A549 (cell line): ENCODE data around the gene ZNF407. TPM values are rescaled to one million over a fixed set of nuclear protein-coding genes. Genes with fewer than 3 reads are reported as not detected.

Experiments used
- ATAC-seq, 2 experiments: fragments of 200-7000 bp in 1 of 2; fragments of >200 bp in 1 of 2; cut with Nextera tagmentation in 1 of 2; cut with Tn5 transposase in 1 of 2; 3 replicates each; pipeline versions ENCODE4 v1.8.0 to v1.9.1; 2018 to 2020; ENCODE audit warnings: mild to moderate bottlenecking in 1 of 2, moderate library complexity in 1 of 2
- CTCF ChIA-PET: fragments of 300-600 bp; sonication (Branson Sonifier 250); formaldehyde crosslinking; extraction: SDS; loops from one replicate; lab custom pipeline; 2021; ENCODE audit warnings: antibody characterized with exemption, inconsistent platforms; lab: Yijun Ruan, JAX
- POLR2A ChIA-PET: fragments of 350-600 bp; formaldehyde crosslinking; extraction: SDS; loops from one replicate; lab custom pipeline; 2021; ENCODE audit warnings: antibody characterized with exemption, inconsistent platforms; lab: Yijun Ruan, JAX
- DNase-seq, 2 experiments: peaks; one replicate each; pipeline versions ENCODE4 v3.0.0 to v3.0.0-alpha.2; 2011 to 2016; ENCODE audit warnings: low read depth in 1 of 2, low spot score in 1 of 2
- FAIRE-seq: peaks from 2 replicates; lab custom pipeline; 2011; peaks lifted over from hg19 to GRCh38; lab: Jason Lieb, UNC
- H3K27ac ChIP-seq, 2 experiments: fragments of >200 bp; sonication (Bioruptor Twin); formaldehyde crosslinking; 3 replicates each; pipeline ENCODE4 v1.5.1; 2016 to 2017
- H3K4me1 ChIP-seq: fragments of >200 bp; sonication (Bioruptor Twin); formaldehyde crosslinking; 3 replicates; pipeline ENCODE4 v1.6.1; 2016
- H3K4me2 ChIP-seq: fragments of >200 bp; sonication (Bioruptor Twin); formaldehyde crosslinking; 3 replicates; pipeline ENCODE4 v1.6.1; 2016
- H3K4me3 ChIP-seq: fragments of >200 bp; sonication (Bioruptor Twin); formaldehyde crosslinking; 3 replicates; pipeline ENCODE4 v1.5.1; 2016
- H3K9me3 ChIP-seq: fragments of >200 bp; sonication (Bioruptor Twin); formaldehyde crosslinking; 3 replicates; pipeline ENCODE4 v1.6.1; 2016
- CBX2 ChIP-seq: fragments of 200-600 bp; sonication (generic); IDR thresholded peaks from 2 replicates; pipeline ENCODE4 v1.6.1; 2016; ENCODE audit warnings: low read depth, mild to moderate bottlenecking, borderline replicate concordance
- CBX8 ChIP-seq: fragments of 200-600 bp; sonication (generic); IDR thresholded peaks from 2 replicates; pipeline ENCODE4 v1.6.1; 2016
- CHD2 ChIP-seq: fragments of 150-350 bp; IDR thresholded peaks from 2 replicates; pipeline ENCODE4 v1.6.1; 2014; ENCODE audit warnings: low read length; ENCODE audit not compliant: partially characterized antibody
- EHMT2 ChIP-seq: fragments of 200-600 bp; sonication (generic); IDR thresholded peaks from 2 replicates; pipeline ENCODE4 v1.6.1; 2016; ENCODE audit warnings: antibody characterized with exemption, low read depth, mild to moderate bottlenecking, moderate library complexity
- ELK1 ChIP-seq: fragments of 150-350 bp; IDR thresholded peaks from 2 replicates; pipeline ENCODE4 v1.6.1; 2014; ENCODE audit warnings: low read depth, mild to moderate bottlenecking, low read length
- EP300 ChIP-seq, 2 experiments: fragments of >200 bp; sonication (Bioruptor Twin); formaldehyde crosslinking; IDR thresholded peaks; 2 replicates in 1 of 2; 3 replicates in 1 of 2; pipeline ENCODE4 v1.6.1; 2016 to 2017
- HDAC2 ChIP-seq: fragments of 200-600 bp; sonication (generic); IDR thresholded peaks from 2 replicates; pipeline ENCODE4 v1.6.1; 2016
- HMGXB4 ChIP-seq: fragments of 250-450 bp; sonication (Bioruptor Pico); IDR thresholded peaks from 2 replicates; pipeline ENCODE4 v1.5.0; 2021; ENCODE audit warnings: mild to moderate bottlenecking, moderate library complexity, borderline replicate concordance
- HOXB13 ChIP-seq: fragments of 250-450 bp; sonication (Bioruptor Pico); IDR thresholded peaks from 2 replicates; pipeline ENCODE4 v1.5.0; 2020; ENCODE audit warnings: low read depth, mild to moderate bottlenecking, moderate library complexity
- HOXB5 ChIP-seq: fragments of 250-450 bp; sonication (Bioruptor Pico); IDR thresholded peaks from 2 replicates; pipeline ENCODE4 v1.5.0; 2020; ENCODE audit warnings: mild to moderate bottlenecking, moderate library complexity
- MAZ ChIP-seq: fragments of 150-350 bp; IDR thresholded peaks from 2 replicates; pipeline ENCODE4 v1.6.1; 2014; ENCODE audit warnings: antibody characterized with exemption, low read depth, low read length, borderline replicate concordance
- NR3C1 ChIP-seq: fragments of >200 bp; sonication (Bioruptor Twin); formaldehyde crosslinking; IDR thresholded peaks from 3 replicates; pipeline ENCODE4 v1.6.1; 2017
- PBX3 ChIP-seq: IDR thresholded peaks from 2 replicates; pipeline ENCODE4 v1.6.1; 2012
- POLR2A ChIP-seq: IDR thresholded peaks from 2 replicates; pipeline ENCODE4 v1.6.1; 2012; ENCODE audit warnings: mild to moderate bottlenecking, low read length
- POLR2AphosphoS2 ChIP-seq: conservative IDR thresholded peaks from 2 replicates; pipeline ENCODE4 v1.6.1; 2012; ENCODE audit warnings: low read length, improper control_type of control experiment, inconsistent platforms
- RAD21 ChIP-seq, 2 experiments: fragments of >200 bp in 1 of 2; sonication (Bioruptor Twin) in 1 of 2; formaldehyde crosslinking in 1 of 2; IDR thresholded peaks in 1 of 2; conservative IDR thresholded peaks in 1 of 2; 2 replicates in 1 of 2; 3 replicates in 1 of 2; pipeline ENCODE4 v1.6.1; 2012 to 2018; ENCODE audit warnings: inconsistent platforms in 1 of 2
- TP53 ChIP-seq: fragments of 250-450 bp; sonication (Bioruptor Pico); IDR thresholded peaks from 2 replicates; pipeline ENCODE4 v1.5.0; 2021; ENCODE audit warnings: mild to moderate bottlenecking, moderate library complexity
- USF2 ChIP-seq: fragments of 450-650 bp; IDR thresholded peaks from 2 replicates; pipeline ENCODE4 v1.6.1; 2014; ENCODE audit warnings: antibody characterized with exemption
- WGBS: methylation state at CpG from one replicate; pipeline ENCODE4 v1.1.6; 2017; ENCODE audit errors: missing lambda C conversion rate; 5-methylcytosine and 5-hydroxymethylcytosine counted together
- polyA plus RNA-seq, 4 experiments: library from polyadenylated mRNA; depleted of rRNA in 3 of 4; stranded (reverse); fragments of >200 nt; fragmentation: RNase III in 1 of 4; extraction: RNeasy Plus Mini Kit Qiagen cat#74134 plus additional on column Dnase treatment in 1 of 4; gene quantifications; 2 replicates in 3 of 4; 3 replicates in 1 of 4; pipeline ENCODE4 v1.2.3, GENCODE V29; 2011 to 2017
- TF ChIP-seq, protein P1 (sequence below): IDR thresholded peaks from 2 replicates; pipeline ENCODE4 v1.6.1; 2012
- TF ChIP-seq, protein P2 (sequence below): fragments of >200 bp; sonication (Bioruptor Twin); formaldehyde crosslinking; IDR thresholded peaks from 3 replicates; pipeline ENCODE4 v1.6.1; 2016

Gene ZNF407
- polyA plus RNA-seq, 2 of the 4 experiments (the other 2 are of a cell fraction), result 2.5 to 3.0 TPM

- 88% methylated on average over 7 of the region's 7 CpGs for whole genome bisulfite sequencing
- Histone ChIP-seq H3K27ac (no peak overlapping the region), H3K9me3 (no peaks in the 10 kb centered on the region), H3K4me3 (no peak overlapping the region), H3K4me2 (no peak overlapping the region), H3K4me1 (no peaks in the 10 kb centered on the region)
- no peak for ATAC-seq
- POLR2A ChIA-PET, result no interaction called here
- no peak for FAIRE-seq
- TF ChIP-seq ELK1, result no peak
- no peak for TF ChIP-seq MAZ
- TF ChIP-seq, all 56 proteins: peak for 0
- DNase-seq, result no peak
- CTCF ChIA-PET, result no interaction called here
Measured at GRCh38 chr18:75054046-75054445, 456.4 kb downstream of the ZNF407 start.

DNA sequence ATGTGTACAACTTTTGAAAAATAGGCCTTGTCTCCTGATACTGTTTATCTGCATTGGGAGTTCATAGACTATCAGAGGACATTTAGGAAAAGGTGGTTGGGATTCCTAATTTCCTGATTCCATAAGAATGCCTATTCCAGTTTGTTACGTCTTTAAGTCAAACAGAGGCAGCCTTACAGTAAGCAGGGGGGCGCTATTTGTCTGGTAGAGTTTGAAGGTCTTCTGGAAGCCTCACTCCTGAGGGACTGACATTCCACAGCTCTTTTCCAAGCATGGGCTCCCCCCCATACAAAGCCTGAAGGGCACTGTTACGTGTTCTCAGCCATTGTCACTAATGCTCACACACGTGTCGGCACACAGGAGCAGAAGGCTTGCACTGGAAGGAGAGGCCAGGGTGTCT, 456.9 kb downstream of the ZNF407 start:
- DNase-seq (no peak), FAIRE-seq (no peak), ATAC-seq (no peak)
- Histone ChIP-seq H3K4me3 (no peak overlapping the region), H3K27ac (no peak overlapping the region), H3K9me3 (no peaks in the 10 kb centered on the region), H3K4me2 (no peak overlapping the region)
- ChIA-PET POLR2A (no interaction called here), CTCF (no interaction called here)
- 87% methylated on average over 5 of the region's 5 CpGs for WGBS
- TF ChIP-seq HOXB13 (no peak), HMGXB4 (CRISPR knock-in tag) (no peak), USF2 (no peak), CBX2 (no peak), HDAC2 (no peak), RAD21 (conservative IDR thresholded peaks at IDR 0.05 in 1 of 2, IDR thresholded peaks at IDR 0.05 in 1 of 2) (no peak), CBX8 (no peak), POLR2A (no peak), EHMT2 (no peak), POLR2AphosphoS2 (no peak), HOXB5 (CRISPR knock-in tag) (no peak), CHD2 (no peak), EP300 (IDR thresholded peaks at IDR 0.05) (no peak), NR3C1 (no peak), TP53 (no peak), PBX3 (no peak)
- TF ChIP-seq, protein P1, sequence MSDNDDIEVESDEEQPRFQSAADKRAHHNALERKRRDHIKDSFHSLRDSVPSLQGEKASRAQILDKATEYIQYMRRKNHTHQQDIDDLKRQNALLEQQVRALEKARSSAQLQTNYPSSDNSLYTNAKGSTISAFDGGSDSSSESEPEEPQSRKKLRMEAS, result no peak
- TF ChIP-seq, protein P2, sequence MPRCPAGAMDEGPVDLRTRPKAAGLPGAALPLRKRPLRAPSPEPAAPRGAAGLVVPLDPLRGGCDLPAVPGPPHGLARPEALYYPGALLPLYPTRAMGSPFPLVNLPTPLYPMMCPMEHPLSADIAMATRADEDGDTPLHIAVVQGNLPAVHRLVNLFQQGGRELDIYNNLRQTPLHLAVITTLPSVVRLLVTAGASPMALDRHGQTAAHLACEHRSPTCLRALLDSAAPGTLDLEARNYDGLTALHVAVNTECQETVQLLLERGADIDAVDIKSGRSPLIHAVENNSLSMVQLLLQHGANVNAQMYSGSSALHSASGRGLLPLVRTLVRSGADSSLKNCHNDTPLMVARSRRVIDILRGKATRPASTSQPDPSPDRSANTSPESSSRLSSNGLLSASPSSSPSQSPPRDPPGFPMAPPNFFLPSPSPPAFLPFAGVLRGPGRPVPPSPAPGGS, result no peak
- TF ChIP-seq, all 56 proteins: peak for 0
- H3K4me1 ChIP-seq, result no peaks in the 10 kb centered on the region
